Umbilical cord (tissue), 2 donors: ENCODE results near the gene GPATCH2. TPM values are rescaled to one million over a fixed set of nuclear protein-coding genes. Genes with fewer than 3 reads are reported as not detected.
"Not testable (repeated sequence)": the region's sequence is repeated elsewhere in the genome, so short reads cannot be mapped to it uniquely, and the experiment has no call there.

Experiments
- DNase-seq: peaks from one replicate; pipeline ENCODE4 v3.0.0-alpha.2; 2015; ENCODE audit warnings: low spot score
- total RNA-seq: library from RNA; depleted of rRNA; stranded (reverse); fragments of >200 nt; gene quantifications from one replicate; pipeline ENCODE4 v1.2.3, GENCODE V29; 2014; ENCODE audit warnings: low replicate concordance; ENCODE audit not compliant: insufficient read depth

Gene GPATCH2
- total RNA-seq, 1 donor from 2014 or later = 24.6 TPM

DNA sequence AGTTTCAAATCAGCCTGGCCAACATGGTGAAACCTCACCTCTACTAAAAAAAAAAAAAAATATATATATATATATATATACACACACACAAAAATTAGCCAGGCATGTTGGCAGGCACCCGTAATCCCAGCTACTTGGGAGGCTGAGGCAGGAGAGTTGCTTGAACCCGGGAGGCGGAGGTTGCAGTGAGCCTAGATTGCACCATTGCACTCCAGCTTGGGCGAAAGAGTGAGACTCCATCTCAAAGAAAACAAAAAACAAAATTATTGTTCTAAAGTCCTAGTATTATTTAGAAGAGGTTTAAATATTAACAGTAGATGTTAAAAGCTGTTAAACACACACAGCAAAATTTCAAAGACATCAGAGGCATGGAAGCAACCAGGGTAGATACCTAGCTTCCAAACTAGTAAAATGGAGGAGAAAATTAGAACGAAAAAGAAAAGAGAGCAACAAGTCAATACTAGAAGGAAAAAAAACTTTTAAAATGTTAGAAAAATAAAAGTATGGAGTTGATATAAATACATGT lies 46.5 kb downstream of the GPATCH2 start:
- DNase-seq = not testable (repeated sequence)

DNA sequence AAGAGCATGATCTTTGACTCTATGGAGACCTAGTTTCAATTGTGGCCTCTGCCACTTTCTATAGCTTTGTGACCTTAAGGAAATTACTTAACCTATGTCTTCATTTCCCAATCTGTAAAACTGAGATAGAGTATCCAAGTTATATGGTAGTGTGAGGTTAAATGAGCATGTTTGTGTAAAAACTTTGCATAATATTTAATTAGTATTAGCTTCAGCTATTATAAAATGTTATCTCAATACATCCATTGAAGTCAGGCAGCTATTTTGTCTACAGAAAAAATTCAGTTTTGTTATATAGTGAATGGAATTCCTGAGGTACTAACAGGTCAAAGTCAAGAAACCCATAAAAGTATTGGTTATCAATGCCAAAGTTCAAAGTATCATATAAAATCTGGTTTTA lies 53.6 kb downstream of the GPATCH2 start:
- no peak for DNase-seq

DNA sequence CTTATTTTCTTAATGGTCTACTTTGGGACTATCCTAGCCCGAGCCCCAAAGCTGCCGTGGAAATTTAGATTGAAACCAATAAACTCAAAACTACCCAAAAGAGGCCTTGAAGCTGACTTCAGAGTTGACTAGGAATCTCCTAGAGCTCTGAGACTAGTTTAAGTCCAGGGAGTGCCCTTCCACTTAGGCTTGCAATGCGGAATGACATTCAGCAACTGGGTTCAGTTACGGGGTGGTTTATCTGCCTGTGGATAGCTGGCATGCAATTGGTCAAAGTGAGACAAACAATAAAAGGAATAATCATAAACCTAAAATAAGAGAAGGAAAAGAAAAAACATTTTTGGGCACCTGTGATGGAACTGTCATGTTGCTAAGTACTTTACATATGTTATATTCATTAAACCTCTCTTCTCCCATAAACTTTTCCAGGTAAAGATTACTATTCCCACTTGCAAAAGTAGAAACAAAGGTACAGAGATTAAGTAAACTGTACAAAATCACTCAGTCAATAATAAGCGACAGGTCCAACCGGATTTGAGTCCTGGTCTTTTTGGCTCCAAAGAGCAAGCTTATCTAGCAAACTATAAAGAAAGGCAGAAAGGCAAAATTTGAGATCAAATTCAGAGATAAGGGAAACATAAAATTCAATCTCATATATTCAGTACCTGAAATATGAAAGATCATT lies 56.5 kb downstream of the GPATCH2 start:
- no peak for DNase-seq

DNA sequence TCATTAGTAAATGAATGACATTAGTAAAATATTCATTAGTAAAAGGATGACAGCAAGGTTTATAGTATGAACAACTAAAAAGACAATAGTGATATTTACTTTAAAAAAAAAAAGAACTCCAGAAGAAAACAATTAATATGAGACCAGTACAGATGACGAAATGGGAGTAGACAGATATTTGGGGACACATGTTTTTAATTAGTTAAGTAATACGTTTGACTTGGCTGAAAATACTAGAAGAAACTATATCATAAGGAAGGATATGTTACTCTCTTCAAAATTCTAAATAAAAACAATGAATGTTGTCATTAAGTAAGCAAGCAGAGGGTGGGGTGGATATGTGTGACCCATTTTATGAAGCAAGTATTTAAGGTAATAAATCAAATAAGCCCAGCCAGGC lies 61.9 kb downstream of the GPATCH2 start:
- DNase-seq = no peak

DNA sequence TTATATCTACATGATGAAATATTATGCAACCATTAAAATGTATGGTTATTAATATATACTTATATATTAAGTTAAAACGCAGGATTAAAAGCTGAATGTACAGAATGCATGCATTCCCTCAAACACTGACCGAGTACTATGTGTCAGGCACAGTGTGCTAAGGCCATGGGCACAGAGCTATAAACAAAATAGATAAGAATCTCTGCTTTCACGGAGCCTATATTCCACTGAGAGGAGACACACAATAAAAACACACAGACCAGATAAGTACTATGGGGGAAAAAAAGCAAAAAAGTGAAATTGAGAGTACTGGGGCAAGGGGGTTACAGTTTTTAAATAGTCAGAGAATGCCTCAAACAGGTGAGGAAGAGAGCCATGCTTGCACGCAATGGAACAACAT lies 62.7 kb downstream of the GPATCH2 start:
- no peak for DNase-seq

DNA sequence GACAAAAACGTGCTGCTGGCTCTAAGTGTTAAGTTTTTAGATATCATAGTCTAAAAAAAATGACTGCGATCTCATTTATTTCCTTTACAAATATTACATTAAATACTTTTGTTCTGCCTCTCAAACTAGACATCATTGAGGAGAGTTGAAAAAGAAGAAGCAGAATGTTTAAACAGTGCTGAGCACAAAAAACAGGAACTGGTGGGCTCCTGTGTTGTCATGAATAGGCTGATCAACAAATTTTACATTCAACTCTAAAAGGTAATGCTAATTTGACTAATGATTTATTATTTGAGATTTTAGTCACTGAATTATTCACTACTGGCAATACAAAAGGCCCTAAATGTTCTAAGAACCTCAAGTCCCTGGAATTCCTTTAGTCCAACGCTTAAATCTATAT lies 66.1 kb downstream of the GPATCH2 start:
- DNase-seq = no peak

DNA sequence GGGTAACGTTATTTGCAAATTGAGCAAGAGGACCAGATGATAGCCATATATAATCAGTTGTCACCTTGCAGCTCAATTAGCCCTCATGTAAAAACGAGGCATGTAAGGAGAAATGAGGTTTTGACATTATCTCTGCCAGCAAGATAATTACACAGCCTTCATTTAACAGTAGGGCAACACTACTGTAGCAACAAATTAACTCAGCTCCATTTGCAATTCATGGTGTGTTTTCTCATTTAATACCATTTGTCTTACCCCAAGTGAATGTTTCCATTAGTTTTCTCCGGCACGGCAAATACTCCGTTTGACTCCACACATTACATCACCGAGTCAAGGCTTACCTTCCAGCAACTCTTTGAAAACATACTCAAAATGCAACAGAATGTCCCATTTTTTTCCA lies 66.7 kb downstream of the GPATCH2 start:
- no peak for DNase-seq

DNA sequence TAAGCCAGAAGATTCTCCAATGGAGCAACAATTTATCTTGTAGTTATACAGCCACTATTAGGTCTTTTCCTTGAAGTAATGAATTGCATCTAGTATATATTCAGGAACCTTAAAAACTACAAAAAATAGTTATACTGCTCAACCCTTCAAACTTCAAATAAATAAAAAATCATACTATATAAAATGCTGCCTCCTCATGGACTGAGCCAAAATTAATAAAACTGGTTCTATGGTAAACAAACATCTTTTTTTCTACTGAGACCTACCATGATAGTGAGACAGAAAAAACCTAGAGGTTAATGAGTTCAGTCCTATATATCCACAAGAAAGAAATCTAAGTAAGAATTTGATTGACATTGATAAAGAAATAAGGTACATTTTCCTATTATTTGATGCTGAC lies 67.7 kb downstream of the GPATCH2 start:
- DNase-seq = no peak

DNA sequence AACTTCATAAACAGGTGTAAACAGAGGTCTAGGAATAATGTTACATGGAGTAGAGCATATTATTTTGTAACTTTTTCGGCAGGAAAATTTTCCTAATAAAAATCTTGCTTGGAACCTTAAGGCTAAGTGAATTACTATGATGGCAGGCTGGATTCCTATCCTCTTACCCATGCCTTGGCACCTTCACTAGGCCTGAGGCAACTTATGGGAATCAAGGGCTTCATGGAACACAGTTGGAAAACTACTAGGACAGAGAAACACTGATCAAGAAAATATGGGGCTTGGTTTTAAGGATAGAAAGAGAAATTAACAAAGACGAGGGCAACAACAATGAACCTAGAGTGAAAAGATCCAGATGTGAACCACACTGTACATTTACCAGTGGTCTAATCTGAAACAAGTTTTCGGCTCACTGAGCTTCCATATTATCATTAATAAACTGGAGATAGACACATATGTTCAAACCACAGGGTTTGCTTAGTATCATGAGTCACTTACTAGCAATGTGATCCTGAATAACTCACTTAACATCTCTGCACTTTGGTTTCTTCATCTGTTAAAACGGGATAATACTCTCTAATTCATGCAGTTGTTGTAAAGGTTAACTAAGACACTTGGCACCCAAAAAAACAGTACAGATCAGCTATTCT lies 68.5 kb downstream of the GPATCH2 start:
- no peak for DNase-seq

DNA sequence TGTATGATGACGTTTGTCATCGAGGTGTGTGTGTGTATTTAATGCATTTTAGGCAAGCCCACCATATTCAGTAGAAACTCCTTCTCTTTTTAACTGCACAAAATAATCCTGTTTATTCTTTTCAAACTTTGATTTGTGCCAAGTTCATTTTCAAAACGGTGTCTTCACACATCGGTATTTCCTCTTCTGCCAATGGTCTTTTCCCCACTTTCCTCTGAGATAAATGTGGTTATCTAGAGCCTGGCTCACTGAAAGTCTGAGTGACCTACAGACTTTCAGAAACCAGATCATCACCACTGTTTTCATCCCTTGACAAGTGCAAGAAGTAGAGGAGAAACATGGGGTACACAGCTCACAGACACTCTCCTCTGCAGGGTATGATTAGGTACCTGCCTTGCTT lies 69.4 kb downstream of the GPATCH2 start:
- DNase-seq = no peak

DNA sequence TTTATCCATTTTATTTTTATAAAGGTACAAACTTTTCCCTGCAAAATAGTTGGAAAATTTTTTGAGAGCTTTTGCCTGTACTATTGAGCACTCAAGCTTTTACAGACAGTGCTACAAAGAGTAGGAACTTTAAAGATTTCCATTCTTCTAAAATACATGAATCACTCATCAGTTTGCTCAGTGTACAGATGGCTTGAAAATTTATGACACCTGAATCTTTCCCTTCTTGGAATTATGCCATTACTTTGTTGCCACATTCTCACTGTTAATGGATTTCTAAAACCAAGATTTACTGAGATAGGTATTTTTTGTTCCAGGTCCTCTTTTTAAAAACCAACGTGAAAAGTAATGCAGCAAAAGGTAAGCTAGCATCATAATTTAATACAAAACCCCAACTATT lies 76.0 kb downstream of the GPATCH2 start:
- DNase-seq = no peak

DNA sequence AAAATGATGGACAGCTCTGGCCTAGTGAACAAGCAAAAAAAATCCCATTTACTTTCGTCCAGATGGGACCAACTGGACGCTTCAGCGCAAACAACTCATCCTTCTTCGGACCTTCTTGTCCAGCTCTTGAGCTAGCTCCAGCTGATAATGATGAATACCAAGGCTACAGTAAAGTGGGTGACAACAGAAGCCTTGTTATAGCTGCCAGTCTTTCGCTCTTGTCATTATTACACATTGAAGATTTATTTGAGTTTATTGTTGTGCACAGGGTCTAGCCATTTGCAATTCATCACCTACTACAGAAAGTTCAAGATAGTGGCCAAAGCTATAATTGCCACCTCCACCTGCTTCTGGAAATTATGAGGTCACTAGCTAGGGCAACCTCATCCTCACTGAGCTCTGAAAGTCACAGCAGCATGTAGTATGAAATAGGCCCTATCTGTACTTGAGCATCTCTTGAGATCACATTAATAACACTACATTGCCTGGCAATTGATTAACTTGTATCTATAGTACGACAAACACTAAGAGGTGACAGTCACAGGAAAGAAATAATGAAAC lies 76.9 kb downstream of the GPATCH2 start:
- DNase-seq = no peak

DNA sequence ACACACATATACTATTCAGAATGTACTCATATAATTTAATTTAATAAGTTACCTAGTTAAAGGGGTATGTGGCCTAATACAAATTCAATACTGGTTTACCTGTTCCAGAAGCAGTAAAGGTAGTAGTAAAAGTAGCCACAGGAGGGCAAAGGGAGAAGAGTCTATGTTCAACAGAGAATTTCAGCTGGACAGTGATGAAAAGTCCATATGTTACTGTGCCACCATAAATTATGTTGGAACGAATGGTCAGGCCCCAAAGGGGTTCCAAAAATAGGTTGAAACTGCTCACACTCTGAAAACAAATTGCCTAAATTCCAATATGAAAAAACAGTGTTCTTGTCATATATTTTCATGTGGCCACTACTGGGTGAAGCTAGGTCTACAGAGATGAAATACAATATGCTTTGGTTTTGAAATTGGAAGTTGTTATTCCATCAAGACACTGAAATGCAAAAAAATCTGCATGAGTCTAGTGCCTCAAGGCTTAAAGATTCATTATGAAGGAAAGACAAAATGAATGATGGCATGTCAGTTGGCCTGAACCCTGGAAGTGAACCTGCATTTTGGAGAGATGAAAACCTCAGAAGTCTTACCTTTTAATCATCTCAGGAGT lies 78.4 kb downstream of the GPATCH2 start:
- no peak for DNase-seq

DNA sequence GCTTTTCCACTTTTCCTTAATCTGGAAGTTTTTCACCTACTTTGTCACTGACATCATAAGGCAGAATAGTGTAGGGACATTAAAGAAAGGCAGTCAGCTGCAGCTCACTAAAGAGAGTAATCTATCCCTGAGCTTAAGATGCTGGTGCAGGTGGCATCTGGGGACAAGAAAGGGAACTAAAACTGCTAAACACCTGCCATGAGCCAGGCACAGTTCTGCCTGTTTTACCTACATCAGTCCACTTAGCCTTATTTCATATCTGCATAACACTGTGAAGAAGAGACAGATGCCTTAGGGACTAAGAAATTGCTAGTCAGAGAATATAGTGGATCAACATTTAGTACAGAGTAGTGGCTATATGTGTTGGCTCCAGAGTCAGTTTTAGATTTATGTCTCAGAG lies 88.1 kb downstream of the GPATCH2 start:
- DNase-seq = no peak

DNA sequence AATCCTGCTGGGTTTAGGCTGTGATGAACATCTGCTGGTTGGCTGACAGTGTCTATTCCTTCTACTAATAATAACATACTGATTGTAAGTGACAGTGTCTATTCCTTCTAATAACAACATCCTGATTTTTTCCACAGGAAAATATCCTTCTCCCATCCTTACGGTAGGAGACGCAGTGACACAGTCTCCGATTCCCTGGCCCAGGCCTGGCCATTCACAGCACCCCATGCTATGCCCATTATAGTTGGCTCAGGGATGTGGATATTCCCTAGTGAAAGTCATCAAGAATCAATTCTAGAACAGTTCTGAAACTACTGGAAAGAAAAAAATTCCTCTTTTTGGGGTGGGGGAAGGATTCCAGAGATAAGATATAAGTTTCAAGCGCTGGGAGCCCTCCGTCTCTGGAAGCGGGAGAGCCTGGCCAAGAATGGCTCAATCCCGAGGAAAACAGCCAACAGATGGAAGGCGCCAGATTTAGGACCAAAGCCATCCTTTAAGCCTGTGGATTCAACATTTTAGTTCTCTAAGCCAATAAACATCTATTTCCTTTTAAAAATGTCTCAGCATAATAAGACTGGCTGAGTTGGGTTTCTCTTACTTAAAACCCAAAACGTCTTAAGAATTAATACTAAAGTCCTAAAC lies 88.6 kb downstream of the GPATCH2 start:
- peak; percentile 86 for DNase-seq

DNA sequence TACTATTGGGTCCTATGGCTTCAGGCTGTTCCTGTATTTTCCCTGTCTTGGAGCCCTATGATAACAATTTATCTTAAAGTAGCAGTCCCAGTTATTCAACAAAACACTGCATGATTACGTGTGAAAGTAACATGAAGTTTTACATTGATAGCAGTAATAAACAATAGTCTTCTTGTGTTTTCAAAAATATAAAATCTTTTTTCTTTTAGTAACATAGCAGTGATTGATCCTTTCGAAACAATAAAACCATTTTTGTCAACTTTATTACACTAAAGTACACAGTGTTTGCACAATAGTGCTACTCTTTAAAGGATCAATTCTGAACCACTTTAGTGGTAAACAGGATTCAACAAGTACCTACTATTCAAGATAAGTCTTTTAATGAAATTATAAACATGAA lies 90.6 kb downstream of the GPATCH2 start:
- no peak for DNase-seq

DNA sequence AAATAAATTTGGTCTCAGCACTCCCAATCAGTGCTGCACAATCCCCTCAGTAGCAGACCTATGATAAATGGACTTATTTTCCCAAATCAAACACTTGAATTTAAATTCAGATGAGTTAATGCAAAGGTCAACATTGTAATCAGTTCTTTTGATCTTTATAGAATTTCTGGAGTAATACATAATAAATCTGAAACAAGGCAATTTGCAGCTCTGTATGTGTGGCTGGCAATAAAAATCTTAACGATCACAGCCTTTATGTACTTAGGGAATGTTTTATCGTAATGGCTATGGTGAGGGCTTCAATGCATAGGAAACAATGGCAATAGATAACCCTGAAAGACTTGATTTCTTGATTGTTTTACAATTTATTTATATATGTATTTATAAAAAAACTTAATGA lies 91.4 kb downstream of the GPATCH2 start:
- no peak for DNase-seq

DNA sequence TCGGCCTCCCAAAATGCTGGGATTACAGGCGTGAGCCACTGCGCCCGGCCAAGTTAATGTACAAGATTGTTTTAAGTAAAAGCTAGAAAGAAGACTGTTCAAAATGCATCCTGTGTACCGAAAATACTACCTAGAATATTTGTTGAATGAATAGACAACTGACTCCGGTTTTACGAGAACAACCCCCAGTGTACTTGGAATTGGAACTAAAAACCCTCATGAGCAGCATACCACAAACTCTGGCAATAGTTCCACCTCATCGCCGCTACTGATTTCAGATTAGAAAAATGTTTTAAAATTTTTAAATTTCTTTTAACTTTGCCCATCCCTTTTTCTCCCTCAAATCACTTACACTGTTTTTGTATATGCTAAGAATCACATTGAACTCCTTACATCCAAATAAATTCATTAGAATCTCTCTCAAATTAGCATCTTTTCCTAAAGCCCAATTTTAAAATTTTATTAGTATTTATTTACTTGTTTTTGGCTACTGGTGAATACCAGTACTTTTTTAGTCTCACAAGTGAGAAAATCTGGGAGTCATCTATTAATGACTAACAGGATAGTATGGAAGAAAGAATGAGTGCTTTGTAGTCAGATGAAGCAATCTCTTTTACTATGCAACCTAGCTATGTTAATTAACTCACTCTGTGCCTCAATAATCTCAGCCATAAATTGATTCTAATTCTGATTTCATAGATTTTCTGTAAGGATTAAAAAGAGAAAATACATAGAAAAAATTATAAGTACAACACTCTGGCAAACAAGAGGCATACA lies 95.1 kb downstream of the GPATCH2 start:
- DNase-seq = no peak

DNA sequence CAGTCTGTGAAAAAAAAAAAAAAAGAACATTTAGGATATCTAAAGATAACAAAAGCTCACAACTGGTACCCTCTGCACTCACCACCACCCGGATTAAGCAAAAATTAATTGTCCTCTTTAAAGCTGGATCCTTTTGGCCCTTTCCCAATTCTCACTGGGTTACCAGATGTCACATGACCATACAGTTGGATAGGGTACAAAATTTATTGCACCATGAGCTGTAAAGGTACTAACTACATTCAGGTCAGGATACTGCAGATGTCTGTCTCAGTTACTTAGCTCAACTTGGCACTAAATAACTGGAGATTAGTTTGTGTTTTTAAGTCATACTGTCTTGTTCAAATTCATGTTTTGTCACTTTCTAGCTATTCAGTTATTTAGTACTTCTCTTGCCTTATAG lies 96.3 kb downstream of the GPATCH2 start:
- no peak for DNase-seq

DNA sequence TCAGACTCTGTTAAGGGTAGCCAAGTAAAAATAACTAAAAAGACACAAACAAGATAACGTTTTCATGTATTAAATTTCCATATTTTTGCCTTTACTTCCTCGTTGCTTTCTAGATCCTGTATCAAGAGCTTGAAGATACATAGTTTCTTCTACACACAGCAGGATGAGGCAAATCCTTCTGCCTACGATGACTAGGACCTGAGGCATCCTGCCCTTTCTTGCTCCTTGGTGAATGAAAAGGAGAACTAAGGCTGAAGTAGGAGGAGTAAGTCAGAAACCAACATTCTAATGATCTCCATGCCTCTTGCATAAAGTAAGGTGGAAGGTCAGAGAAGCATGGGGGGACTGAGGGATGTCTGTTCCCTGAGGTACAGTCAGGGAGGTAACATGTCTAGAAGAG lies 102.6 kb downstream of the GPATCH2 start:
- DNase-seq = no peak

DNA sequence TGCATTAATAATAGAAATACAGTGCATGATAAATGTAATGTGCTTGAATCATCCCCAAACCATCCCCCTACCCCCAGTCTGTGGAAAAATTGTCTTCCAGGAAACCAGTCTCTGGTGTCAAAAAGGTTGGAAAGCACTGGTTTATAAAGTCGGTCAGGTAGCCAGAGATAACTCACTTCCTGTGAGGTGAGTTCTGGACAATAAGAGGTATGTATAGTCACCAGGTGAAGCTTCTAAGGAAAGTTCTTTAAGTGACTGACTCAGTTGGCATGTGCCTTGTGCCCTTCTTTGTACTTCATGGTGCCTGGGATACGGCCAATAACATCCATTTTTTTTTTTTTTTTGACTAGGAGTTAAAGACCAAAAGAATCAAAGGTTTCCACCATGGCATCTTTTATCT lies 103.7 kb downstream of the GPATCH2 start:
- no peak for DNase-seq
